K562 (cell line): ENCODE data around the gene SLC25A48.

Experiments
- AFF4 ChIP-seq: sonication (generic); formaldehyde crosslinking; IDR thresholded peaks from 2 replicates; pipeline ENCODE4 v1.8.0; 2023; ENCODE audit warnings: mild to moderate bottlenecking, missing genetic modification reagents
- BCL6 ChIP-seq: fragments of 250-450 bp; sonication (Bioruptor Pico); IDR thresholded peaks from 2 replicates; pipeline ENCODE4 v1.4.0; 2020
- CTCF ChIP-seq, 3 experiments: IDR thresholded peaks in 2 of 3; conservative IDR thresholded peaks in 1 of 3; 2 replicates each; pipeline ENCODE4 v1.5.1; 2011 to 2012; ENCODE audit warnings: low read length in 3 of 3, mild to moderate bottlenecking in 3 of 3, control low read depth in 2 of 3, improper control_type of control experiment in 1 of 3, inconsistent platforms in 1 of 3, low read depth in 1 of 3, mixed read lengths in 1 of 3, moderate library complexity in 1 of 3; ENCODE audit not compliant: insufficient read depth in 2 of 3
- EZH2 ChIP-seq: IDR thresholded peaks from 2 replicates; pipeline ENCODE4 v1.6.1; 2012; ENCODE audit warnings: low read depth, mild to moderate bottlenecking, inconsistent platforms, low read length, borderline replicate concordance
- FOXA1 ChIP-seq: fragments of 450-650 bp; IDR thresholded peaks from 2 replicates; pipeline ENCODE4 v1.6.1; 2016; ENCODE audit warnings: mild to moderate bottlenecking, borderline replicate concordance
- KLF16 ChIP-seq: IDR thresholded peaks from 2 replicates; pipeline ENCODE4 v1.6.1; 2016; ENCODE audit warnings: antibody characterized with exemption
- NFE2L1 ChIP-seq: fragments of 450-650 bp; IDR thresholded peaks from 2 replicates; pipeline ENCODE4 v1.6.1; 2016; ENCODE audit warnings: missing genetic modification characterization, low read depth, mild to moderate bottlenecking, missing compliant biosample characterization, moderate library complexity, borderline replicate concordance
- NFIC ChIP-seq: fragments of 450-650 bp; IDR thresholded peaks from 2 replicates; pipeline ENCODE4 v1.6.1; 2017; ENCODE audit warnings: mild to moderate bottlenecking, inconsistent platforms
- POLR2A ChIP-seq: fragments of 450-650 bp; conservative IDR thresholded peaks from 2 replicates; pipeline ENCODE4 v1.6.1; 2016

GRCh38 chr5:135890296-135890695 lies 55.8 kb downstream of the SLC25A48 start:
- TF ChIP-seq AFF4 (CRISPR knock-in tag), result no peak
- TF ChIP-seq NFIC, result no peak
- TF ChIP-seq EZH2, result no peak
- no peak for TF ChIP-seq NFE2L1 (tag)
- no peak for TF ChIP-seq KLF16
- no peak for TF ChIP-seq BCL6 (CRISPR knock-in tag)
- no peak for TF ChIP-seq CTCF (IDR thresholded peaks at IDR 0.05 in 2 of 3, conservative IDR thresholded peaks at IDR 0.05 in 1 of 3; ENCODE audit: insufficient read depth in 2 of 3, low read depth in 1 of 3, low read length in 3 of 3)
- no peak for TF ChIP-seq FOXA1
- TF ChIP-seq POLR2A, result no peak
